ENCODE data around the gene FAM171A2.
A peak's percentile ranks its signal among the peaks of the same experiment; 100 is the strongest.

Gene FAM171A2

GRCh38 chr17:44317545-44317944, 46.1 kb downstream of the FAM171A2 start:
- DNase-seq, result no peak

GRCh38 chr17:44315760-44316731, 47.6 kb downstream of the FAM171A2 start:
- DNase-seq, result no peak

- DNase-seq, result peak; percentile 61
Measured at GRCh38 chr17:44314869-44315661, 48.6 kb downstream of the FAM171A2 start.

GRCh38 chr17:44314524-44314868, 49.2 kb downstream of the FAM171A2 start:
- DNase-seq, result no peak

GRCh38 chr17:44314031-44314430, 49.6 kb downstream of the FAM171A2 start:
- DNase-seq, result no peak

GRCh38 chr17:44312396-44313104, 51.1 kb downstream of the FAM171A2 start:
- DNase-seq, result no peak

GRCh38 chr17:44311562-44312181, 52.0 kb downstream of the FAM171A2 start:
- DNase-seq, result no peak

GRCh38 chr17:44310609-44311376, 52.9 kb downstream of the FAM171A2 start:
- no peak for DNase-seq

- DNase-seq, result no peak
Measured at GRCh38 chr17:44310188-44310587, 53.5 kb downstream of the FAM171A2 start.

GRCh38 chr17:44309472-44309871, 54.2 kb downstream of the FAM171A2 start:
- no peak for DNase-seq

GRCh38 chr17:44308865-44309264, 54.8 kb downstream of the FAM171A2 start:
- no peak for DNase-seq

- peak; percentile 73 for DNase-seq
Measured at GRCh38 chr17:44308320-44308818, 55.3 kb downstream of the FAM171A2 start, which contains the start of gene RUNDC3A. TSS of gene RUNDC3A (plus strand) at chr17:44308601. CDS start at chr17:44308833, 232 bp downstream.

GRCh38 chr17:44307387-44308186, 56.1 kb downstream of the FAM171A2 start:
- peak; percentile 67 for DNase-seq

GRCh38 chr17:44304651-44305050, 59.0 kb downstream of the FAM171A2 start:
- DNase-seq, result no peak

All from NCI-H226 (cell line).